NCI-H146 (cell line): ENCODE measurements around the gene MCM3.

Source experiments
- DNase-seq: peaks from one replicate; lab custom pipeline; 2025; lab: John Stamatoyannopoulos, UW

The MCM3 gene

DNA sequence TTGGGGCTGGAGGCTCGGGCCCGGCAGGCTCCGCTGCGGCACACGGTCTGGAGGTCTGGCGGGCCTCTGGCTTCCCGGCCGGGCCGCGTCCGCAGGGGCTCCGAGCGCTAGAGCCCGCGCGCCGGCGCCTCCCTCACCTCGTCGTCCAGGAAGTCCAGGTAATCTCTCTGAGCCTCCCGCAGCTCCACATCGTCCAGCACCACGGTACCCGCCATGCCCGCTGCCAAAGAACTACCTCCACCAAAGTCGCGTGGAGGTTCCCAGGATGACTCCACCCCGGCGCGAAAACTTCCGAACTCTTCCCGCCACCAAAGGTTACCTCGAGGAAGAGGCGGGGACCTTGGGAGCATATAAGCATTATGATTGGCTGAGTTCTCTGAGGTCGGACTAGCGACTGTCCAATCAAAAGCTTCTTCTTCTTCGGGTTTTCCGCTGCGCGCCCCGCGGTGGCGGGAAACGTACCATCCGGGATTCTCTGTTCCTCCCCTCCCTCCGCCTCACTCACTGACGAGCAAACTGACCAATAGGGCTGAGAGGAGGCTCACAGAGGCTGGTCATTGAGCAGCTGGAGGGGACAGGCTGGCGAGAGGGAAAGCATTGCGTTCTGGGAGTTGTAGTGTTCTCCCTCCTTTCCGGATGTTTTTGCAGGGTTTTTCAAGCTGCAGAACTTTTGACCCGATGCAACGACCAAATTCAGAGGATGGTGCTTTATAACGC lies at the start of gene MCM3:
TSS of gene MCM3 (minus strand) at position 283 of the 717 bp plus-strand sequence. CDS start at position 215, 68 bp downstream.
- DNase-seq: peak; percentile 99

DNA sequence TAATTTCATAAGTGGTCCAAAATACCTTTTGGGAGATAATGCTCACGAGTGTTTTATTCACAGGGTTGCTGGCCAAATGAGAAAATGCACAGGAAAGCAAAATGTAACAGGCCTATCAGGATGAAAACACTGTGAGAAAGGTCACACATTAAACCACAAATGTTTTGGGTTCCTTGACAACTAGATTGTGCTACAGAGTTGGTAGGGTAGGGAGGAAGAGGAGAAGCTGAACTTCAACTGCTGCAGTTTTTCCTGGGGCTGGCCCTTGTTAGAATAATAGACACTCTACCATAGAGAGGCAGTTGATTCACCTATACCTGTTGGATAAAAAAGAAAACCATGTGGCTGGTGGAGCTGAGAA lies 49.3 kb upstream of the MCM3 start:
- DNase-seq: no peak

DNA sequence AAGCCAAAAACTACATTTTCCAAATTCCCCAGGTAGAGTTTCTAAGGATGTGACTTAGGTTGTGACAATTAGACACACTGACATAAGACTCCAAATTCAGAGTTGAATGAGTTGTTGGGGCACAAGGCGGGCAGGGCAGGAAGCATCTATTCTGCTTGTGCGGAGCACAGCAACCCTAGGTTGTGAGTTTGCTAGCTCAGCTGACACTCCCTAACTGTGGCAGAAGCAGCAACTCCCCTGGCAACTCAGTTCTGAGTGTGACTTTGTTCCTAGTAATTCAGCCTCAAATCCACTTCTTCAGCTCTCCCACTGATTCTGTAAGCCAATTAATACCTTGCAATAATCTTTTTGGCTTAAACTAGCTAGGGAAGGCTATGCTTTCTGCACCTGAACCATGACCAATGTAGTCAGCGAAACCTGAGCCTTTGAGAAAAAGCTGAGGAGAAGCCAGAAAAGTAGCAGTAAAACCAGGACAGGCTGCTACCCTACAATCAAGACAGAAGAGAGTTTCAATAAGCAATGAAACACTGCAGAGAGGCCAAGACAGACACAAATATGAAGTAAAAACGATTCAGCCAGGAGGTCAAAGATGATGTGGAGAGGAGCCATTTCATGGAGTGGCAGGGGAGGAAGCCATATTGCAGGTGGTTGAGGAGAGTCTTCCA lies 47.4 kb upstream of the MCM3 start:
- no peak for DNase-seq

DNA sequence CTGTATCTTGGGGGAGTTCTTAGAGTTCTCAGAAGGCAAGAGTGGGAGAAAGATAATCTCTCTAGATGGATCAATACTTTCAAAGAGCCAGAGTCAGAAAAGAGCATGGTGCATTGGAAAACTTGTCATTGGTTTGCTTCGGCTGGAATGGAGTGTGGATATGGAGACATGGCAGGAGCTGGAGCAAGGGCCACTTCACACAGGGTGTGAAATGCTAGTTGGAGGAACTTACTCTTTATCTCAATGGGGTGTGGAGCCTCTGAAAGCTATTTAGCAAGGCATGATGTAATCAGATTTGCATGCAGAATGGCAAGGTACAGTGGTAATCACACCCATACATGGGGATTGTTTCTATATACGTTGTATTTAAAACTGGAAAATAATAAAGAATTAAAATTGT lies 45.9 kb upstream of the MCM3 start:
- DNase-seq: no peak

DNA sequence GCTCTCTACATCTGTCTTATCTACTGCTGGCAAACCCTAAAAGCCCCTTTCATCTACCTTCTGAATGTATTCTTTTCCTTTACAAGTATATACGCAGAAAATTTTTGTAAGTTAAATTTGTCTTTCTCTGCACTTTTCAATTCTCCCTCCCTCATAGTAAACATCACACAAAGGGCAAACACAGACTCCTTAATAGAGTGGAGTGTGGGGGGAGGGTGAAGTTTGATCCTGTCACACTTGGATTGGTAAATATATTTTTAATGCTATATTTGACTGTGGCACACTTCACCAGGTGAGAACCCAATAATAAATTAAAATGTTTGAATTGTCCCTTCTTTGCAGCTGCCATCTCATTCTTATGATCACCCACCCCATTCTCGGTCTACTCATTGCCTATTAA lies 44.2 kb upstream of the MCM3 start:
- DNase-seq: peak; percentile 50

DNA sequence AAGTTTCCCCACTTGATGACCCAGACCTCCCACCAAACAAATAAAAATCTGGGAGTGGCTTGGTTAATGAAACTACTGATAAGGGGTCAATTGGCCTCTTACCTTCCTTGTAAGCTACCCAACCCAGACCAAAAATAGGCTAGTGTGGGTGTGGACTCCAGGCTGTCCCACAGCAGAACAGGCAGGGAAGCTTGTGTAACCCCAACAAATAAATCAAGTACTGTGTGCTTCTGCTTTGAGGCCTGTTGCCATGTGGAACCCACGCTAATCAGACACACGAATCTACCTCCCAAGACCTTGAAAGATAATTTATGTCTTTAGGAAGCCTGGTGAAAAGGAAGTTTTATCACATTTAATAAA lies 43.7 kb upstream of the MCM3 start:
- DNase-seq: no peak

DNA sequence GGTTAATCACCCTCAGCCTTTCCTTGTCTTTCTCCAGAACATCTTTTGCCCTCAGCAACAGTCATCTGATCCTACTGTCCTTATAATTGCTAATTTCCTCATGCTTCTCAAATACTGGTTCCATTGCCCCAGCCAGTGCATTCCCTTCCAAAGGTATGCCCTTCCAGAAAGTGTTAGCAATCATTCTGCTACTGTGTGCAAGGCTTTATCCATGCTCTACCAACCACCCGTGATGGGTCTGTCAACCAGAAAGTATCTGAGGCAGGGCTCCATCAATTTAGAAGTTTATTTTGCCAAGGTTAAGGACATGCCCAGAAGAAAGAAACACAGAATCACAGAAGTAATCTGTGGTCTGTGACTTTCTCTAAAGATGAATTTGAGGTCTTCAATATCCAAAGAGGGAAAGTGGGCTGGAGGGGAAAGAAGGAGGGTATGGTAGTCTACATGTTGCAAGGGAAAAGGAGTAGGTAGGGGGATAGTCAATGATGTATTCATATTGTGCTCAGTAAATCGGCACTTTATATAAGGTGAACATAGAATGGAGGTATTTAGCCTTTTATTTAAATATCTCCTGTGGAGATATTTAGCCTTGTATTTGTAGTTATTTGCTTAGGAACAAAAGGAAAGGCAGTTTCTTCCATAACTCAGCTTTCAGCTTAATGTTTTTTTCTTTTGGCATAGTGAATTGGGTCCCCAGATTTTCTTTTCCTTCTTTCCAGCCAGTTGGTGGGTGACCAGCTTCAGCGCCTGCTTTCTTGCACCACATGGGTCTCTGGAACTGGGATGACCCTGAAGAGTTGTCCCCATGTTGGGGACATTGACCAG lies 42.2 kb upstream of the MCM3 start:
- no peak for DNase-seq

DNA sequence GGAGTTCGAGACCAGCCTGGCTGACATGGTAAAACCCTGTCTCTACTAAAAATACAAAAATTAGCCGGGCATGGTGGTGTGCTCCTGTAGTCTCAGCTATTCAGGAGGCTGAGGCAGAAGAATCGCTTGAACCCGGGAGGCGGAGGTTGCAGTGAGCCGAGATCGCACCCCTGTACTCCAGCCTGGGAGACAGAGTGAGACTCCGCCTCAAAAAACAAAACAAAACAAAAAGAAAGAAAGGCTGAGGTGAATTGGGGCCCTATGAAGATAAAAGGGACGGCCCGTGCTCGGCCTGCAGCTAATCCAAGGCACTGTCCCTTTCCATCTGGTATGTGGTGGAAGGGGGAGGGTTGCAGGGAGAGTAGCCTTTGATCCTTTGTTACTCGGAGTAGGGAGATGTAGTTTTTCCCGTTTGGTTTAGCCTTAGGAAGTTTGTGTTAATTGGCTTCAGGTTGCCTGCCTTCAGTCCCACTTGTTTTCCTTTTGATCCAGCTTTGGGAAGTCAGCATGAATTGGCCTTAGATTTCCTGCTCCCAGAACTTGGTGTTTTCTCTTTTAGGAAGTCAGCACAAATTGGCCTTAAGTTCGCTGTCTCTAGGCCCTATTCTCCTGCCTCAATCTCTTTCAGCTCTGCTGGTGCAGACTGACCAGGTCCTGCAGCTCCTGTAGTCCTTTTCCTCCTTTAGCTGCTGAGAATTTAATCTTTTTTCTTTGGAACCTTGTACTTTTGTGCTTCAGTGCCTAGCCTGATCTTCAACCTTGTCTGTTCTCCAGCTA lies 41.3 kb upstream of the MCM3 start:
- no peak for DNase-seq

DNA sequence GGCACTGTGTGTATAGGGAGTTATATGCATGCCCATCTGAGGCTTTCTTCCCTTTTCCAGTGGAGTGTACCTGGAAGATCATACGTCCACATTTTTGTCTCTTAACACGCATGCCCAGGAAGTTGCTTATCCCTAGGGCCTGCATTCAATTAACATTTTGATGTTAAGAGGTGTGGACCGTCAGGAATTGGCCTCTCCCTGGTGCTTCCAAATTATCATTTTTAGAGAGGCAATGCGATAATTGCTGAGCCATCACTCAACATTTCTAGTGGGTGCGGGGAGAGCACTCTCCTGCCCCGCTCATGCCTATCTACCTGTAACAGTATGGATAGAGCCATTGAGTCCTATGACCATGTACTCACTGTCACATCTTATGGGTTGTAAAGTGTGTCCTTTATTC lies 39.6 kb upstream of the MCM3 start:
- DNase-seq: no peak

DNA sequence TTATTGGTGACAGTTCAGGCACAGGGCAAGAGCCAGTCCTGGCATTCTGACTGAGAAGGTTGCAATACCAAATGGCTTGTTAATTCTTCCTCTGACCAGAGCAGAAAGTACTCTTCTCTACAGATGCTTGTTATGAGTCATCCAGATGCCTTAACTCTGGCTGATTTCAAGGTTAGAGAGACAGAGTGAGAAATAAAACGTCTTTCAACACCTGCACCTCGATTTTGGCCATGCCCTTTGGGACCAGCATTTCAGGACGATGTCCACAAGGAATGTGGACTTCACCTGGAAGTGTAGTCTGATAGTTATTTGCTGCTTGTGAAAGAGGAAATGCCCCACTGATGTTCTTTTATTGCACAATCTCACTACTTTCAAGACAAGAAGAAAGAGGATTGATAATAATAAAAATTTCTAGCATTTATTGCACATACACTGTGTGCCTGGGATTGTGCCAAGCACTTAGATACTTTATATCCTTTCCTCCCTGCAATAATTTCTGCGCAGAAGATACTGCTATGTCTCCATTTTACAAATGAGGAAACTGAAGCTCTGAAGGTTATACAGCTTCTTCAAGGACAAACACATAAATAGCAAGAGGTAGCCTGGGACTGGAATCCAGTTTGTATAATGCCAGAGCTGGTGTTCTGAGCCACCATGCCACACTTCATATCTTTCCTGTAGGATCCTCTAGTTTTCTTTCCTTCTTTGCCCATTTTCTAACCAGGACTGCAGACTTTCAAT lies 33.5 kb upstream of the MCM3 start:
- no peak for DNase-seq

DNA sequence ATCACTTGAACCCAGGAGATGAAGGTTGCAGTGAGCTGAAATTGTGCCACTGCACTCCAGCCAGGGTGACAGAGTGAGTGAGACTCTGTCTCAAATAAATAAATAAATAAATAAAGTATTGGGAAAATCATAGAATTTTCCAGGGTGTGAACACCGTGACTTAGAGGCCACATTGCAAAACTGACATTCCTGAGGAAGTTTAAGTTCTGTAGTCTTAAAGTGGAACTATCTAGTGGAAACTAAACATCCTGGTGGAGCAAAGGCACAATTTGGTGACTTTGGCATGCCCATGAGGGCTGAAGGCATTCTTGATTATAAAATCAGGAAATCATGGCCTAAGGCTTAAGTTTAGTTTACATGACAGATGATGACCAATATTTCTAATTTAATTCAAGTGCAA lies 32.7 kb upstream of the MCM3 start:
- DNase-seq: no peak

DNA sequence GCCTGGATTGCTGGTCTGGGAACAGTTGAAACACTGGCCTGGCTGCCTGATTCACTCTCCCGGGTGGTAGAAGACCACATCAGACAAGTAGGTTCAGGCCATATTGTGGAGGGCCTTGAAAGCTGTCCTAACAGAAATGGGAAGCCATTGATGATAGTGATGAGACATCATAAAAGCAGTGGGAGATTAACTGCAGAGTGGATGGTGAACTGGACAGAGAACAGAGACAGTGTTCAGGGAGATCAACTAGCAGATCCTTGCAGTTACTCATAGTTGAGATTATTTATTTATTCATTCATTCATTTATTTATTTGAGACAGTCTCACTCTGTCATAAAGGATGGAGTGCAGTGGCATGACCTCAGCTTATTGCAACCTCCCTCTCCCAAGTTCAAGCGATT lies 30.2 kb upstream of the MCM3 start:
- DNase-seq: no peak

DNA sequence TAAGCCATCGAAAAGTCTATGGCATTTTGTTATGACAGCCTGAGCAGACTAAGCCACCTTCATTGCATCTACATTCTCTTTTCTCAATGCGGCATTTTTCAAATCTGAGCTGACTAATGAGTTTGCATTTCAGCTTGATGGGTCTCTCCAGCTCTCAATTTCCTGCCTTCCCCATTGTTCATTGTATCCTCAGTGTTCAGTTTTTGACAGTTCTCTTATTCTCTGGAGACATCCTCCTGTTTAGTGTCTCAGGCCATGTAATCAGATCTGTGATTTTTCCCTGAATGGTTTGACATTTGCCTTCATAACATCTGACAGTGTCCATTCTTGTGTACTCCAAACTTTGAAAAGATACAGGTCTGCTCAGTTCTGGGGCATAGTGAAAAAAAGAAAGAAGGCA lies 27.9 kb upstream of the MCM3 start:
- no peak for DNase-seq

DNA sequence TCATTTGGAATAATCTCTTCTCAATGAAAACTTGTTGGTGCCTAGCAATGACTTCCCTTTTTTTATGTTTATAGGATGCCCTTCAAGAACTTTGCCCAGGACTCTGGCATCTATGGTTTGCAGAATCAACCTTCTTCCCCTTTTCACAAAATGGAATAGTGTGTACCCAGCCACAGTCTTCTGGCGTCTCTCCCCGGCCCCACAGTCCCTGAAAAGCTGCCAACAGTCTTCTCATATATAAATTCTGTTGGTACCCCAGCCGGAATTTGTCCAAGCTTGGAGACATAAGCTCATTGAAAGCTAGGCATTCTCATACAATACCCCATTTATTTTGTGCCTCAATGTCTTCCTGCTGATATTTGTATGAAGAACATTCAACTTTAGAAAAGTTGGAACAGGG lies 26.4 kb upstream of the MCM3 start:
- no peak for DNase-seq

DNA sequence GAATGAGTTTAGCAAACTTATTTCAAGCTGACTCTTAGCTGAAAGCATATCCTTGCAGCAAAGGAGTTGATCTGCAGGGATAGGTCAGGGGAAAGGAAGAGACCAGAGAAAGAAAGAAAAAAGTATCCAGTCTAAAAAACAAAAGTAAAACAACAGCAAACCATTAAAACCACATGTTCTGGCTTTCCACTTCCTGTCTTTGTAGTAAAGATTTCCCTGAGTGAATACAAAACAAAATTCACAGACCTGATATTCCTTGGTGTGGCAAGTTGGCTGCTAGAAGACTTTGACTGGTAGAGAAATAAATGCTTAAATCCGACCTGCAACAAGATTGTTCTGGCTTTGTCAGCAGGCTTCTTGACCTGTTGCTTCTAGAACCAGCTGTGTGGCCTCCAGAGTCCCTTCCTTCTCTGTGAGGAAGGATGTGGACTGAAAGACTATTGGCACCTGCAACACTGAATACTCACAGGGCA lies 23.4 kb upstream of the MCM3 start:
- no peak for DNase-seq

DNA sequence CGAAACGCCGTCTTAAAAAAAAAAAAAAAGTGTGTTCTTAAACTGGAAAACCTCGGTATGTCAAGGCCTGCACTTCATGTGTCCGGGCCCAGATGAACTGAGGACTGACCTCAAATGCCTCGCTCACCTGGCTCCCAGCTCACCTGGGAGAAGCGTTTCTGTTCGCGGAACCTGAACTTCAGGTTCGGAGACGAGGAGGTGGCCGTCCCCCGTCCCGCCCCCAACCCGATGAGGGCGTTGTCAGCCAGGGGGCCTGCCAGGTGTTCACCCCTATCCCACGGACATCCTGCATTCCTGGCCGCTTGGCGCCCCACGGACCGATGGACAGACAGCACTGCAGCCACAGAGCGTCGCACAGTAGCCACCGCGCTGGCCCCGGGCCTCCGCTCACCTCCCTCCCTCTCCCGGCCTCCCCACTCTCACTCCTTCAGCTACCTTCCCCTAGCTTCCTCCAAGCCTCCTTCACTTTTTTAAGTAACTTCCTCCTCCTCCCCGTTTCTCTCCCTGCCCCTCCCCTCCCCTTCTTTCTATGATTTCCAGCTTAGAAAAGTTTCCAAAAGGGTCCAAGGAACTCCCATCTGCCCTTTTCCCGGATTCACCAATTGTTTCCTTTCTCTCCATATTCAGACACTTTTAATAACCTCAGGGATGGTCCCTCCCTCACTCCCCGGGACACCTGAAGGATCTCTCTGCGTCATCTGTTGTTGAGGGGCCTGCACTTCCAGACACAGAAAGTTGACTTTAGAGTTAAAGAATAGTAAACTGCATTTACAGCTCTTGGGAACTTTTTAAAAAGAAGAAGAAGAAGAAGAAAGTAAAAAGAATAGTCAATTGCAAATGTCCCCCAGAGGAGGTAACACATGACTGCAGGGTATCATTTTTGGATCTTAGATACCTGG lies 22.7 kb upstream of the MCM3 start:
- DNase-seq: no peak

DNA sequence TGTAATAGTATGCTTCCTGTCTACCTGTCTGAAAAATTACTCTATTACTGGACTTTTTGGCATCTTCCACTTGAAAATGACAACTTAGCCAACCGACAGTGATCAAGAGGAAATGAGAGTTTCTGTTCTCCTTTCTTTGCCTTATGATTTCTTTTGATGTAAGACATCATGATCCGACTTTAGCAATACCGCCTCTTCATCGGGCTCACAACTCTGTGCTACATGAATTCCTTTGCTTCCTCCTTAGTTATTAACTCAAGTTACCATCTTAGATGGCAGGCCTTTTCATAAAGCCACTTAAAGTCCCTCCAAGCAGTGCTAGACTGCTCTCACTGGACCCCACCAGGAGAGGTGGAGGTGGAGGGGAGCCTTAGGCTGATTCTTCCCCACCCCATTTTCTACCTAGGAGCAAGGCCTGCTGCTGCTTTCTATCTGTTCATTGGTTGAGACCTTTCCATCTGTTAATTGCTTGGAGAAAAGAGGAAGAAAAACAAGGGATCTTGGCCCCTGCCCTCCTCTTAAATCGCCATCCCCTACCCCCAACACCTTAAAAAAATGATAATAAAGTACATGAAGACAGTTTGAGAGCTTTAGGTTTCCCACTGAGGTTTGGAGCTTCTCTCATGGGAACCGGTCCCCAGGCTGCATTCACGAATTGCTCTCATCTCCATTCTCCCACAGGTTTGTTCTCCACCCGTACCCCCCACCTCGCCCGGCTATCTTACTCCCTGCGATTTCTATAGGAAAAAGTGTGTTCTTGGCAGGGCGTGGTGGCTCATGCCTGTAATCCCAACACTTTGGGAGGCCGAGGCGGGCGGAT lies 21.6 kb upstream of the MCM3 start:
- no peak for DNase-seq

DNA sequence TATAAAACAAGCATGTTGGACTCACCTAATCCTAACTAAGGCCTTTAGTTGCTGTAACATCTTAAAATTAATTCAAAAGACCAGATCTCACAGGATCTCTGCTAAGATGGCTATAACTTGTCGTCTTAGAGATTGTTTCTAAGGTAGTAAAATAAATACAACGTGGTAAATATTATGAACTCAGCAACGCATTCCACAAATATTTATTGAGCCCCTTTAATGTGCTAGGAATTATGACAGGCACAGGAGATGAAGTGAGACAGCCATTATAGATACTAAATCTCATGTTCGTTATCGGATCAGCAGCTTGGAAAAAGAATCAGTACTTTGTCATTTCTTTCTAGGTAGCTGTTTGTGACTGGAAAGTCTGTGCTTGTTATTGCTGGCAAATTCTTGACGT lies 20.9 kb upstream of the MCM3 start:
- DNase-seq: no peak

DNA sequence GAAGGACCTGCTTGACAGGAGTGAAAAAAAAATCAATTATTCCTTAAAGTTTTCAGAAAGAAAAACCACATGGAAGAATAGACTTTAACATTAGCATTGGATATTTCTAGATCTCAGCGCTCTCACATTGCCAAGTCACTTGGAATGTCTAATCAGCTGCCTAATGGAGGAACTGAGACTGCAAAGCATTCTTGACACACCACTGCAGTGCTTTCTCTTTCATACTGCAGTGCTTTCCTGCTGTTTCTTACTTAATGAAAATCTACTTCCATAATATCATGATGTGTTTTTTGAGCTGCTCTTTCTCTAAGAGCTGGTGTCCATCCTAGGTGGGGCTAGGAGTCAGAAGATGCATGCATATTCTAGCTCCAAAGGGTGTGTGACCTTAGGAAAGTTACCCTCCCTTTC lies 20.4 kb upstream of the MCM3 start:
- no peak for DNase-seq

DNA sequence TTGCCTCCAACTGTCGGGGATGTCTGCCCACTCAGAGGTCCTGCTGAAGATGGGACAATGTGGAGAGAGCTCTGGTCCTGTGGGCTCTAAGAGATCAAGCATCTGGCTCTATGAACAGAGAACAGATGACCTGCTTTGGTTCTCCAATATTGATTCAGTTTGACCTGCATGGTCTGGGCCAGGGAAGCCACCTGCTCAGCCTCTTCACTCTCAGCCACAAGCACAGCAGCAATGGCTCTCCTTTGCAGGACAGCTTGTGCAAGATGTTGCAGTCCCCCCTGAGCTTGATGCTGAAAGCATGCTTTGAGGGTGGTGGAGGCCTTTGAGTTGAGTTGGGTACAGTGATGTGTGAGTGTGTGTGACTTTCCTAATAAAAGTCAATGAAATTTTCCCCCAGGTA lies 18.6 kb upstream of the MCM3 start:
- peak; percentile 39 for DNase-seq
